NCI-H2196 treated with DMSO at 0.1 percent for 48 hours (cell line): ENCODE results near the gene RFTN2.
"Not testable (repeated sequence)": the region's sequence is repeated elsewhere in the genome, so short reads cannot be mapped to it uniquely, and the experiment has no call there.

ENCODE experiments used
- DNase-seq: peaks from one replicate; lab custom pipeline; 2025; ENCODE audit not compliant: unreplicated experiment; lab: John Stamatoyannopoulos, UW

Gene RFTN2

GRCh38 chr2:197555467-197555866, 119.9 kb downstream of the RFTN2 start:
- DNase-seq: no peak

GRCh38 chr2:197551260-197551659, 124.1 kb downstream of the RFTN2 start:
- not testable (repeated sequence) for DNase-seq

DNA sequence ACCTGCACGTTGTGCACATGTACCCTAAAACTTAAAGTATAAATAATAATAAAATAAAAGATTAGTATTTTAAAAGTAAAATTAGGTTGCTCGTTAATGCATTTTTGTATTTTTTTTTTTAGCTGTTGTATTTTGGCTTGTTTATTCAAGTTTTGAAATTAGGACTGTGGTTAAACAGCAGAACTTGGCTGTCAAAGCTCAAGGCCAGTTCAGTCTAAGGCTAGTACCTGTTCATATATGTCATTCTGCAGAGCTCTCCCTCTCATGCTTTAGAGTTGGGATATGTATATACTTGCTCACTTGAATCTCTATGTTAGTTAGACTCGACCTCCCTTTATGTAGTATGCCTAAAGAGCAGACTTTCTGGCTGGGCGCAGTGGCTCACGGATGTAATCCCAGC, 126.8 kb downstream of the RFTN2 start:
- no peak for DNase-seq

DNA sequence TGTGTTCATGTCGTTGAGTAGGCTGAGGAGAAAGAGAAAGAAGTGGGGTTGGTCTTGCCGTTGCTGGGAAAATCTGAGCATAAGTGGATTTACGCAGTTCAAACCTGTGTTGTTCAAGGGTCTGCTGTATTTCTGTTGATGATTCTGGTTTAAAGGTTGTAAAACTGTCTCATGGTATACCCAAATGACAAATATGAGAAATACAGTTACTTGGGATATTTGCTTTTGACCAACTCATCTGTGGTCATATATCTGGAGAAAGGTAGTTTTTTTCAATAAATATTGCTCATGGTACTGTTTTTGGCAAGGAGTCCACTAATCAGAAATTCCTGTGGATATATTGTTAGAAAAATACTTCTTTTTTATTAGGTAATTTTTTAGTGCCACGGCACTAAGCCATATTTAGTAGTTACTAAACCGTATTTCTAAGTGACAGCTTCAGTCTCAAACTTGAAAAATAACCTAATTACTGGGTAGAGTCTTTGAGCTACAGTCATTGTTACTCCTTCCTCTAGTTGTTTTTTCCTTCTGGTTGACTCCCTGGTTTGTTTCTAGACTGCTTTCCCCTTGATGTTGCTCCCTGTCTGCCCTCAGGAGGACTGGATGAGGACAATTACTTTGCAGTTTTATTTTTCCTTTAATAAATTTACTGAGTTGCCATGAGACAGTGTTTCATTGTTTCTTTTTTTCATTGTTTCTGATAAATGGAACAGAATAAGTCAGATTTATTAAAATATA, 128.1 kb downstream of the RFTN2 start:
- DNase-seq: no peak

- no peak for DNase-seq
Measured at GRCh38 chr2:197543206-197543605, 132.2 kb downstream of the RFTN2 start.

DNA sequence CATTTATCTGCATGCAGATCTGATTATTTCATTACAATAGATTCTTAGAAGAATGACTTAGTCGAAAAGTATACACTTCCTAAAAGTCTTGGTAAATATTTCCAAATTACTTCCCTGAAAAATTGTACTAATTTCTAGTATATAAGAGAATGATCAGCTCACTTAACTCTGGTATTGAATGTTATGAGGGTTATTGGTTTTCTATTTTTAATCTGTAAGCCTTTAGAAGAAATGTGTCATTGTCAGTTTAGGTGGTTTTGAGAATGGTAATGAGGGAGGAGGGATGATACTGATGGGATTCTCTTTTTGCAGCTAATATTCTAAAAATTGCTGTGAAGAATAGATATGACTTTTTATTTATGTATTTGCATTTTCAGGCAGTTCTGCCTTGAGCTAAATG, 135.7 kb downstream of the RFTN2 start:
- DNase-seq: no peak

DNA sequence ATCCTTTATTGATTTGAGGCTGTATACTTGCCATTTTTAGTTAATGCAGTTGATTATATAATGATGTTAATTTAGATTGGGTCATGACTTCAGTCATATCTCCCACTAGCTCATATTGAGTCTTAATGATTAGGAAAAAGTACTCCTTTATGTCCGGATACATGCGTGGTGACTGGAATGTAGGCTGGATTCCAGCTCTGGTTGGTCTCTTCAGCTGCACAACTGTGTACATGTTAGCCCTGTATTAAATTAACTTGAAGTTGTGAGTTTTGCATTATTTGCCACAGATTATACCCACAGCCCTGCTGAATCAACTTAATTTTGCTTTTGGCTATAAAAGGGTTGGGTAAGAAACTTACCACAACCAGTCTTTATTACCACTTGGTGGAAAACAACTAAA, 137.0 kb downstream of the RFTN2 start:
- no peak for DNase-seq
